Adrenal gland (tissue), 5 donors: ENCODE data around the gene PARD3B.

Experiments used
- POLR2A ChIP-seq, 2 donors: fragments of 450-650 bp; IDR thresholded peaks; one replicate each; pipeline ENCODE4 v1.6.1; 2017; ENCODE audit warnings: antibody characterized with exemption in 2 of 2, mild to moderate bottlenecking in 2 of 2, moderate library complexity in 1 of 2
- TF ChIP-seq, protein P1 (sequence below), 6 experiments: fragments of 450-650 bp in 4 of 6; fragments of 200-600 bp in 2 of 6; sonication (generic) in 1 of 6; IDR thresholded peaks; 1 replicate in 5 of 6; 2 replicates in 1 of 6; pipeline versions ENCODE4 v1.5.1 to v1.8.0; 2016 to 2021; ENCODE audit warnings: antibody characterized with exemption in 6 of 6, mild to moderate bottlenecking in 2 of 6, moderate library complexity in 1 of 6
- donor health status: DM: no; HTN: no; CAD: no.

DNA sequence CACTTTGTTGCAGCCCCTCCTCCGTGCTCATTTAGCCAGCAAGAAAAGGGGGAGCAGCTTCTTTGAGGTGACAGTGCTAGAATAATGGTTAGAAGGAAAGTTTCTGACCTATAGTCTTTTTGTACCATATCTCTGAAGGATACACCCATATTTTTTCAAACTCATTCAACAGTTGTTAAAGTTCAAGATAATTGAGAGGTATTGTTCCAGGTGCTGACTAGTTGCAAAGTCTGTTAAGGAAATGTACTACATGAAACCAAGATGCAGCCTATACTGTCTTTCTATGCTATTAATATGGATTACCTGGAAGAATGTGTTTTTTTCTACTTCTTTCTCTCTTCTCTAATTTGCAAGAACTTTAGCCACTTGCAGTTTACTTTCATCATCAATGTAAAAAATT lies 495.0 kb downstream of the PARD3B start:
- TF ChIP-seq, protein P1, sequence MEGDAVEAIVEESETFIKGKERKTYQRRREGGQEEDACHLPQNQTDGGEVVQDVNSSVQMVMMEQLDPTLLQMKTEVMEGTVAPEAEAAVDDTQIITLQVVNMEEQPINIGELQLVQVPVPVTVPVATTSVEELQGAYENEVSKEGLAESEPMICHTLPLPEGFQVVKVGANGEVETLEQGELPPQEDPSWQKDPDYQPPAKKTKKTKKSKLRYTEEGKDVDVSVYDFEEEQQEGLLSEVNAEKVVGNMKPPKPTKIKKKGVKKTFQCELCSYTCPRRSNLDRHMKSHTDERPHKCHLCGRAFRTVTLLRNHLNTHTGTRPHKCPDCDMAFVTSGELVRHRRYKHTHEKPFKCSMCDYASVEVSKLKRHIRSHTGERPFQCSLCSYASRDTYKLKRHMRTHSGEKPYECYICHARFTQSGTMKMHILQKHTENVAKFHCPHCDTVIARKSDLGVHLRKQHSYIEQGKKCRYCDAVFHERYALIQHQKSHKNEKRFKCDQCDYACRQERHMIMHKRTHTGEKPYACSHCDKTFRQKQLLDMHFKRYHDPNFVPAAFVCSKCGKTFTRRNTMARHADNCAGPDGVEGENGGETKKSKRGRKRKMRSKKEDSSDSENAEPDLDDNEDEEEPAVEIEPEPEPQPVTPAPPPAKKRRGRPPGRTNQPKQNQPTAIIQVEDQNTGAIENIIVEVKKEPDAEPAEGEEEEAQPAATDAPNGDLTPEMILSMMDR (IDR thresholded peaks at IDR 0.05) = no peak
- no peak for TF ChIP-seq POLR2A (IDR thresholded peaks at IDR 0.05)
